PC-3 (cell line): ENCODE results near the gene AMER2. TPM values are rescaled to one million over a fixed set of nuclear protein-coding genes. Genes with fewer than 3 reads are reported as not detected.

Source experiments
- ATAC-seq: fragments of 200-7000 bp; cut with Tn5 transposase; 2 replicates; pipeline ENCODE4 v1.9.1; 2020; ENCODE audit warnings: mild to moderate bottlenecking, moderate library complexity
- BruUV-seq: library from RNA; stranded (reverse); fragments of 400-500 nt; replicated peaks from 2 replicates; lab custom pipeline; 2021; lab: Mats Ljungman, UMichigan
- CTCF ChIA-PET: fragments of 300-600 bp; sonication (Branson Sonifier 250); formaldehyde crosslinking; loops from one replicate; lab custom pipeline; 2022; ENCODE audit warnings: antibody characterized with exemption; lab: Charles Lee
- POLR2A ChIA-PET: fragments of 300-600 bp; sonication (Branson Sonifier 250); formaldehyde crosslinking; loops from one replicate; lab custom pipeline; 2022; ENCODE audit warnings: antibody characterized with exemption; ENCODE audit not compliant: unreplicated experiment; lab: Charles Lee
- DNase-seq: peaks from one replicate; pipeline ENCODE4 v3.0.0-alpha.2; 2015
- H2AFZ ChIP-seq: fragments of 300-600 bp; sonication (generic); 2 replicates; pipeline ENCODE4 v1.6.0; 2016; ENCODE audit warnings: antibody characterized with exemption, low read length
- H3F3A ChIP-seq: fragments of 300-600 bp; sonication (generic); one replicate; pipeline ENCODE4 v1.6.0; 2017; ENCODE audit warnings: antibody characterized with exemption, low read length, control low read depth, mild to moderate bottlenecking; ENCODE audit not compliant: unreplicated experiment
- H3K27ac ChIP-seq: fragments of 300-600 bp; sonication (generic); 2 replicates; pipeline ENCODE4 v1.5.1; 2016; ENCODE audit warnings: mild to moderate bottlenecking, low read length
- H3K27me3 ChIP-seq: fragments of 300-600 bp; sonication (generic); 2 replicates; pipeline ENCODE4 v1.6.1; 2016; ENCODE audit warnings: low read length, mixed read lengths
- H3K36me3 ChIP-seq: fragments of 300-600 bp; sonication (generic); 2 replicates; pipeline ENCODE4 v1.6.1; 2016; ENCODE audit warnings: low read depth, mixed run types, low read length, mixed read lengths
- H3K4me1 ChIP-seq: fragments of 300-600 bp; sonication (generic); 2 replicates; pipeline ENCODE4 v1.5.1; 2016; ENCODE audit warnings: low read length; ENCODE audit not compliant: insufficient read depth
- H3K4me2 ChIP-seq: fragments of 300-600 bp; sonication (generic); 2 replicates; pipeline ENCODE4 v1.6.0; 2016; ENCODE audit warnings: low read length
- H3K4me3 ChIP-seq: fragments of 300-600 bp; sonication (generic); 2 replicates; pipeline ENCODE4 v1.5.1; 2016; ENCODE audit warnings: mild to moderate bottlenecking, low read length, mixed read lengths
- H3K79me2 ChIP-seq: fragments of 300-600 bp; sonication (generic); 2 replicates; pipeline ENCODE4 v1.6.1; 2017; ENCODE audit warnings: low read length, mixed read lengths
- H3K9ac ChIP-seq: fragments of 300-600 bp; sonication (generic); 2 replicates; pipeline ENCODE4 v1.6.0; 2016; ENCODE audit warnings: mild to moderate bottlenecking, low read length
- H3K9me2 ChIP-seq: fragments of 300-600 bp; sonication (generic); replicated peaks from 2 replicates; pipeline ENCODE4 v1.6.1; 2016; ENCODE audit warnings: mixed run types, low read length, mixed read lengths
- H3K9me3 ChIP-seq: fragments of 300-600 bp; sonication (generic); 2 replicates; pipeline ENCODE4 v1.6.1; 2016; ENCODE audit warnings: low read length, mixed read lengths
- H4K20me1 ChIP-seq: fragments of 300-600 bp; sonication (generic); 2 replicates; pipeline ENCODE4 v1.6.1; 2016; ENCODE audit warnings: low read length, mixed read lengths
- EZH2 ChIP-seq: fragments of 300-600 bp; sonication (generic); IDR thresholded peaks from one replicate; pipeline ENCODE4 v1.6.1; 2017; ENCODE audit warnings: antibody characterized with exemption, mild to moderate bottlenecking, low read length; ENCODE audit not compliant: unreplicated experiment
- EZH2phosphoT487 ChIP-seq: fragments of 300-600 bp; sonication (generic); IDR thresholded peaks from 2 replicates; pipeline ENCODE4 v1.6.1; 2018; ENCODE audit warnings: mild to moderate bottlenecking, antibody characterized with exemption, low read length, borderline replicate concordance
- intact Hi-C: fragments of 100-400 bp; cut with micrococcal nuclease; formaldehyde crosslinking; loops from 2 replicates; pipeline ENCODE4 v1.9.0; 2023
- total RNA-seq: library from RNA; depleted of rRNA; stranded (reverse); fragments of >200 nt; gene quantifications from 2 replicates; pipeline ENCODE4 v1.2.3, GENCODE V29; 2014
- TF ChIP-seq, protein P1 (sequence below): fragments of 300-600 bp; sonication (generic); conservative IDR thresholded peaks from 2 replicates; pipeline ENCODE4 v1.5.1; 2017; ENCODE audit warnings: antibody characterized with exemption, low read depth, mild to moderate bottlenecking, low read length

Gene AMER2
- total RNA-seq, 1 experiment from 2014 or later = not detected

DNA sequence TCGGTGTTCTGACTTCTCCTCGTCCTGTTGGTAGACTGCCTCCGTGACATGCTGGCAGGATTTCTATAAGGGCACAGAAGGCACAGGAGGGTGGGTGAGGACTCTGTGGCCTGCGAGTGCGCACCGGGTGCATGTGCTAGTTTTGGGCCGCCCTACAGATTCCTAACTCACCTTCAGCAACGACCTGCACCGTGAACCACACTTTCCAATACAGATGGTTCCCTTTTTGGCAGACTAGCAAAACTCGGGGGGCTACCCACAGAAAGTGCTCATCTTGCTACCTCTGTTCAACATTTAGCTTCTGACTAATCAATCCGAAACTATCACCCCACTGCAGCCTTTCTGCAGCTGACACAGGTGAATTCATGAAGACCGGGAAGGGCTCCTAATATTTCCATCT is 14.1 kb upstream of the AMER2 start:
- POLR2A ChIA-PET = no interaction called here
- CTCF ChIA-PET = no interaction called here
- H3K27me3 ChIP-seq = peaks cover 74% of the 10 kb centered on the region

DNA sequence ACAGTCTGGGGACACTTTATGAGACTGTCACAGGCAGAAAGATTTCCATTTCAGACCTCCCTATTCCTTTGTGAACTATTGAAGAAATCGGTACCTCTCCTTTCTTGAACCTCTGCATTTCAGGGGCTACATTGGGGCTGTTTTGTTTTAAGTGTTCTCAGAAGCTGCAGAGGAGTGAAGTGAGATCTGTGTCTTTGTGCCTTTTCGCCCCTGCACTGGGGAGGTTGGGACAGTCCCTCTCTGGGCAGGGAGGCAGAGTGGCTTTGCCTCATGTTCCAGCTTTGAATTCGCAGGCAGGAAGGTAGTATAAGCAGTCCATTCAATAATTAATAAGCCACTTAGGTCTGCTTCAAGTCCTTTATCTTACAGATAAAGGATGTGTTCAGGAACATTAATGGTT is 9.5 kb upstream of the AMER2 start:
- H3K27ac ChIP-seq = no peak overlapping the region
- no TSS peak for BruUV-seq
- no peak overlapping the region for H3K4me3 ChIP-seq
- no peak overlapping the region for H3K4me2 ChIP-seq
- TF ChIP-seq, protein P1, sequence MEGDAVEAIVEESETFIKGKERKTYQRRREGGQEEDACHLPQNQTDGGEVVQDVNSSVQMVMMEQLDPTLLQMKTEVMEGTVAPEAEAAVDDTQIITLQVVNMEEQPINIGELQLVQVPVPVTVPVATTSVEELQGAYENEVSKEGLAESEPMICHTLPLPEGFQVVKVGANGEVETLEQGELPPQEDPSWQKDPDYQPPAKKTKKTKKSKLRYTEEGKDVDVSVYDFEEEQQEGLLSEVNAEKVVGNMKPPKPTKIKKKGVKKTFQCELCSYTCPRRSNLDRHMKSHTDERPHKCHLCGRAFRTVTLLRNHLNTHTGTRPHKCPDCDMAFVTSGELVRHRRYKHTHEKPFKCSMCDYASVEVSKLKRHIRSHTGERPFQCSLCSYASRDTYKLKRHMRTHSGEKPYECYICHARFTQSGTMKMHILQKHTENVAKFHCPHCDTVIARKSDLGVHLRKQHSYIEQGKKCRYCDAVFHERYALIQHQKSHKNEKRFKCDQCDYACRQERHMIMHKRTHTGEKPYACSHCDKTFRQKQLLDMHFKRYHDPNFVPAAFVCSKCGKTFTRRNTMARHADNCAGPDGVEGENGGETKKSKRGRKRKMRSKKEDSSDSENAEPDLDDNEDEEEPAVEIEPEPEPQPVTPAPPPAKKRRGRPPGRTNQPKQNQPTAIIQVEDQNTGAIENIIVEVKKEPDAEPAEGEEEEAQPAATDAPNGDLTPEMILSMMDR = no peak
- TF ChIP-seq EZH2phosphoT487 (no peak), EZH2 (no peak)
- H3K79me2 ChIP-seq = no peaks in the 10 kb centered on the region
- intact Hi-C loops = no loop called here
- CTCF ChIA-PET = no interaction called here
- no peak overlapping the region for H2AFZ ChIP-seq
- ATAC-seq (no peak), DNase-seq (no peak)
- H3K9ac ChIP-seq = no peak overlapping the region
- H3K9me3 ChIP-seq = no peaks in the 10 kb centered on the region
- no peaks in the 10 kb centered on the region for H3K4me1 ChIP-seq
- H3K36me3 ChIP-seq = no peaks in the 10 kb centered on the region
- no peaks in the 10 kb centered on the region for H3K9me2 ChIP-seq
- H3K27me3 ChIP-seq = peaks cover 75% of the 10 kb centered on the region
- H3F3A ChIP-seq = no peaks in the 10 kb centered on the region
- POLR2A ChIA-PET = no interaction called here
- no peaks in the 10 kb centered on the region for H4K20me1 ChIP-seq

More for the DNA sequence above, 14.1 kb upstream of the AMER2 start:
- Histone ChIP-seq H3K4me1 (no peaks in the 10 kb centered on the region), H4K20me1 (no peaks in the 10 kb centered on the region), H3K27ac (no peak overlapping the region), H3K36me3 (no peaks in the 10 kb centered on the region), H3K79me2 (no peaks in the 10 kb centered on the region), H3K9me2 (no peaks in the 10 kb centered on the region), H3K4me2 (no peak overlapping the region), H3K4me3 (no peak overlapping the region), H3F3A (no peaks in the 10 kb centered on the region), H2AFZ (no peak overlapping the region), H3K9ac (no peak overlapping the region), H3K9me3 (no peaks in the 10 kb centered on the region)
- intact Hi-C loops = no loop called here
- BruUV-seq = no TSS peak
- TF ChIP-seq, protein P1 = no peak
- TF ChIP-seq EZH2phosphoT487 (no peak), EZH2 (no peak)
- no peak for DNase-seq
- no peak for ATAC-seq

DNA sequence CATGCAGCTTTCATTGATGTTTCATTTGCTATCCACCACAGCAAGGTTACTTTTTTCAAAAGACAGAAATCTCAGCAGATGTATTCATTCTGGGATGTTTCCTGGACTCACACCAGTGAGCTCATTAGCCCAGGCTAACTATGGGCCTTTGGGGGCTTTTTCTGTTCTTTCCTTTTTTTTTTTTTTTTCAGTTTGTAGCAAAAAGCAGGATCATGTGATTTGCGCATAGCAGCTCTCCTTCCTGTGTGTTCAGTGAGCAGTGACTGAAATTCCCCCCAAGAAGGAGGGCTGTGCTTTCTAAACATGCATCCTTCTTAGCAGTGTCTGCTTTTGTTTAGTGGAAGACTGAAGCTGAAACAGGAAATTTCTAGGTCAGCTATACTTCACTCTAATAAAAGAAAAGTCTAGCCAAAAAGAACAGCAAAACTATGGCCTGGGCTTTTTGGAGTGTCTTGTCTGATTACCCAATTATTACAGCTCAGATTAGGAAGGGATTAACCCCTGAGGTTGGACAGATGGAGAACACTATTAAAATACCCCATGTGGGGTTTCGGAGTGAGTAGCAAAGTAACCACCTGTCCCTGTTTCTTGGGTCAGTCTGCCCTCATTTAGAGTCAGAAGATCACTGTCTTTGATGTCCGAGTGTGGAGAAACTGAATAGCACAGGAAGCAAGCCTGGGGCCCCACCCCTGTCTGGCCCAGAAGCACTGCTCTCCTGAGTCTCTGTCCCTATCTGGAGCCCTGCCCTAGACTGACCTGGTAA is 8.9 kb upstream of the AMER2 start:
- no peak overlapping the region for H3K9ac ChIP-seq
- H4K20me1 ChIP-seq = no peaks in the 10 kb centered on the region
- H3K4me2 ChIP-seq = no peak overlapping the region
- intact Hi-C loops = no loop called here
- no peaks in the 10 kb centered on the region for H3K4me1 ChIP-seq
- POLR2A ChIA-PET = no interaction called here
- no peaks in the 10 kb centered on the region for H3K36me3 ChIP-seq
- no peaks in the 10 kb centered on the region for H3K79me2 ChIP-seq
- H3K4me3 ChIP-seq = no peak overlapping the region
- no peaks in the 10 kb centered on the region for H3K9me2 ChIP-seq
- ATAC-seq (no peak), DNase-seq (no peak)
- no peak overlapping the region for H2AFZ ChIP-seq
- no peak overlapping the region for H3K27ac ChIP-seq
- TF ChIP-seq EZH2phosphoT487 = no peak
- TF ChIP-seq, protein P1 = no peak
- no peak for TF ChIP-seq EZH2
- H3K9me3 ChIP-seq = no peaks in the 10 kb centered on the region
- H3K27me3 ChIP-seq = peaks cover 73% of the 10 kb centered on the region
- CTCF ChIA-PET = no interaction called here
- no peaks in the 10 kb centered on the region for H3F3A ChIP-seq
- BruUV-seq = no TSS peak
